Ovary (tissue), 3 donors: ENCODE data around the gene UPF2.

ENCODE experiments used
- EP300 ChIP-seq: sonication (generic); formaldehyde crosslinking; IDR thresholded peaks from one replicate; pipeline ENCODE4 v1.6.1; 2017; ENCODE audit warnings: antibody characterized with exemption
- POLR2A ChIP-seq: fragments of 450-650 bp; IDR thresholded peaks from one replicate; pipeline ENCODE4 v1.6.1; 2017; ENCODE audit warnings: antibody characterized with exemption, mild to moderate bottlenecking, moderate library complexity
- TF ChIP-seq, protein P1 (sequence below), 3 donors: fragments of 450-650 bp in 2 of 3; fragments of 200-600 bp in 1 of 3; IDR thresholded peaks; one replicate each; pipeline versions ENCODE4 v1.5.1 to v1.8.0; 2016 to 2022; ENCODE audit warnings: antibody characterized with exemption in 3 of 3, mild to moderate bottlenecking in 1 of 3
- donor health status: DM: no; HTN: no; CAD: no.

DNA sequence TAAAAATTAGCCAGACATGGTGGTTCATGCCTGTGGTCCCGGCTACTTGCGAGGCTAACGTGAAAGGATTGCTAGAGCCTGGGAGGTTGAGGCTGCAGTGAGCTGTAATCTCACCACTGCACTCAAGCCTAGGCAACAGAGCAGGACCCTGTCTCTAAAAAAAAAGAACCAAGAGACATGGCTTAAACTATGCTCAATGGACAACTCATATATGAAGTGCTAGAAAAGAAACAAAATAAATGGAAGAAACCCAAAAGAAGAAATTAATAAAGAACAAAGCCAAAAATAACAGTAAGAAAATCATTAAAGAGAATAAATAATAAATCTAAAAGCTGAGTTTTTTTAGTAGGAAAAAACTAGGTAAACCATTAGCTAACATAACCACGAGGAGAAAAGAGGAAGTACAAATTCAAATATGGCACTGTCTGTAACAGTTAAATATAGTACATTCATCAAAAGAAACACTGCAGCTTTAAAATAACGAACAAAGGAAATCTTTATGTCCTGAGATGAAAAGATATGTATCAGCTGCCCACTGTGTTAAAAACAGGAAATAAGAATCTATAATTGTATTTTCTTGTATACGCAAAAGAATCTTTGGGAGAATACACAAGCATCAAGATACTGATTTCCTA, 48.7 kb downstream of the UPF2 start:
- TF ChIP-seq, protein P1, sequence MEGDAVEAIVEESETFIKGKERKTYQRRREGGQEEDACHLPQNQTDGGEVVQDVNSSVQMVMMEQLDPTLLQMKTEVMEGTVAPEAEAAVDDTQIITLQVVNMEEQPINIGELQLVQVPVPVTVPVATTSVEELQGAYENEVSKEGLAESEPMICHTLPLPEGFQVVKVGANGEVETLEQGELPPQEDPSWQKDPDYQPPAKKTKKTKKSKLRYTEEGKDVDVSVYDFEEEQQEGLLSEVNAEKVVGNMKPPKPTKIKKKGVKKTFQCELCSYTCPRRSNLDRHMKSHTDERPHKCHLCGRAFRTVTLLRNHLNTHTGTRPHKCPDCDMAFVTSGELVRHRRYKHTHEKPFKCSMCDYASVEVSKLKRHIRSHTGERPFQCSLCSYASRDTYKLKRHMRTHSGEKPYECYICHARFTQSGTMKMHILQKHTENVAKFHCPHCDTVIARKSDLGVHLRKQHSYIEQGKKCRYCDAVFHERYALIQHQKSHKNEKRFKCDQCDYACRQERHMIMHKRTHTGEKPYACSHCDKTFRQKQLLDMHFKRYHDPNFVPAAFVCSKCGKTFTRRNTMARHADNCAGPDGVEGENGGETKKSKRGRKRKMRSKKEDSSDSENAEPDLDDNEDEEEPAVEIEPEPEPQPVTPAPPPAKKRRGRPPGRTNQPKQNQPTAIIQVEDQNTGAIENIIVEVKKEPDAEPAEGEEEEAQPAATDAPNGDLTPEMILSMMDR (IDR thresholded peaks at IDR 0.05): no peak
- no peak for TF ChIP-seq POLR2A
- TF ChIP-seq EP300: no peak
